ENCODE measurements around the gene ARID5B.

ARID5B gene, protein sequence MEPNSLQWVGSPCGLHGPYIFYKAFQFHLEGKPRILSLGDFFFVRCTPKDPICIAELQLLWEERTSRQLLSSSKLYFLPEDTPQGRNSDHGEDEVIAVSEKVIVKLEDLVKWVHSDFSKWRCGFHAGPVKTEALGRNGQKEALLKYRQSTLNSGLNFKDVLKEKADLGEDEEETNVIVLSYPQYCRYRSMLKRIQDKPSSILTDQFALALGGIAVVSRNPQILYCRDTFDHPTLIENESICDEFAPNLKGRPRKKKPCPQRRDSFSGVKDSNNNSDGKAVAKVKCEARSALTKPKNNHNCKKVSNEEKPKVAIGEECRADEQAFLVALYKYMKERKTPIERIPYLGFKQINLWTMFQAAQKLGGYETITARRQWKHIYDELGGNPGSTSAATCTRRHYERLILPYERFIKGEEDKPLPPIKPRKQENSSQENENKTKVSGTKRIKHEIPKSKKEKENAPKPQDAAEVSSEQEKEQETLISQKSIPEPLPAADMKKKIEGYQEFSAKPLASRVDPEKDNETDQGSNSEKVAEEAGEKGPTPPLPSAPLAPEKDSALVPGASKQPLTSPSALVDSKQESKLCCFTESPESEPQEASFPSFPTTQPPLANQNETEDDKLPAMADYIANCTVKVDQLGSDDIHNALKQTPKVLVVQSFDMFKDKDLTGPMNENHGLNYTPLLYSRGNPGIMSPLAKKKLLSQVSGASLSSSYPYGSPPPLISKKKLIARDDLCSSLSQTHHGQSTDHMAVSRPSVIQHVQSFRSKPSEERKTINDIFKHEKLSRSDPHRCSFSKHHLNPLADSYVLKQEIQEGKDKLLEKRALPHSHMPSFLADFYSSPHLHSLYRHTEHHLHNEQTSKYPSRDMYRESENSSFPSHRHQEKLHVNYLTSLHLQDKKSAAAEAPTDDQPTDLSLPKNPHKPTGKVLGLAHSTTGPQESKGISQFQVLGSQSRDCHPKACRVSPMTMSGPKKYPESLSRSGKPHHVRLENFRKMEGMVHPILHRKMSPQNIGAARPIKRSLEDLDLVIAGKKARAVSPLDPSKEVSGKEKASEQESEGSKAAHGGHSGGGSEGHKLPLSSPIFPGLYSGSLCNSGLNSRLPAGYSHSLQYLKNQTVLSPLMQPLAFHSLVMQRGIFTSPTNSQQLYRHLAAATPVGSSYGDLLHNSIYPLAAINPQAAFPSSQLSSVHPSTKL

GRCh38 chr10:61900829-61901792, at the start of gene ARID5B:
ARID5B (plus strand) TSS chr10:61901699; CDS start chr10:61901710, 11 bp downstream.
- peak; percentile 44 for DNase-seq

- no peak for DNase-seq
These were observed 49.2 kb upstream of the ARID5B start for GRCh38 chr10:61852261-61852660.

GRCh38 chr10:61855771-61856170, 45.7 kb upstream of the ARID5B start:
- DNase-seq: no peak

DNA sequence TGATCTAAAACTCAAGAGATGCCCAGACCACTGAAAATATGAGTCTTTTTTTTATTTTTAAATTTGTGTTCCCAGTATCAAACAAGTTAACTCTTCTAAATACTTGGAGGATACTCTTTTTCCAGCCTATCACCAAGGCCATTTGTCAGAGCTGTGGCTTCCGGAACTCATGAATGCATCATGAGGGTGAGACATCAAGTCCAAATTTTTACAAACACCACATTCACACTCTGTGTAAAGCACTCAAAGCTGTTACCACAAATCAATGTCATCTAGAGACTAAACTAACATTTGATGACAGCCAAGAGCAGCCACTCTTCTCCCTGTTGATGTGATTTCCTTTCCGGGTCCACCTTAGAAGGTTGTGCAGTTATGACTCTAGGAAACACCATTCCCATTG, 43.8 kb upstream of the ARID5B start:
- no peak for DNase-seq

DNA sequence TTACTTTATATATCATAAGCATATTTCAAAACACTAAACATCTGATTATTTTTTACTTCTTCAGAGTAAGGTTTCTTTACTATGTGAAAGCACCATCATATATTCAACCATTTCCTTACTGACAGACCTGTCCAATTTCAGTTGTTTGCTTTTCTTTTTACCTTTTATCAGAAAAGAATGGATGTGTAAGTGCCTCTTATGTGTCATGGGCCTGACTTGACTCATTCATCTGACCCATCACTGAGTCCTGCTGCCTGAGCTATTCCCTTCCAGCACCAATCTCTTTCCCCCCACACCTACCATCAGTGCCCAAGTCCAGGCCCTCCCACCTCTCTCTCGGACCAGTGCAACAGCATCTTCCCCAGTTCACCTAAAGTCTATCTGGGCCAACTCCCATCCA, 41.7 kb upstream of the ARID5B start:
- no peak for DNase-seq

DNA sequence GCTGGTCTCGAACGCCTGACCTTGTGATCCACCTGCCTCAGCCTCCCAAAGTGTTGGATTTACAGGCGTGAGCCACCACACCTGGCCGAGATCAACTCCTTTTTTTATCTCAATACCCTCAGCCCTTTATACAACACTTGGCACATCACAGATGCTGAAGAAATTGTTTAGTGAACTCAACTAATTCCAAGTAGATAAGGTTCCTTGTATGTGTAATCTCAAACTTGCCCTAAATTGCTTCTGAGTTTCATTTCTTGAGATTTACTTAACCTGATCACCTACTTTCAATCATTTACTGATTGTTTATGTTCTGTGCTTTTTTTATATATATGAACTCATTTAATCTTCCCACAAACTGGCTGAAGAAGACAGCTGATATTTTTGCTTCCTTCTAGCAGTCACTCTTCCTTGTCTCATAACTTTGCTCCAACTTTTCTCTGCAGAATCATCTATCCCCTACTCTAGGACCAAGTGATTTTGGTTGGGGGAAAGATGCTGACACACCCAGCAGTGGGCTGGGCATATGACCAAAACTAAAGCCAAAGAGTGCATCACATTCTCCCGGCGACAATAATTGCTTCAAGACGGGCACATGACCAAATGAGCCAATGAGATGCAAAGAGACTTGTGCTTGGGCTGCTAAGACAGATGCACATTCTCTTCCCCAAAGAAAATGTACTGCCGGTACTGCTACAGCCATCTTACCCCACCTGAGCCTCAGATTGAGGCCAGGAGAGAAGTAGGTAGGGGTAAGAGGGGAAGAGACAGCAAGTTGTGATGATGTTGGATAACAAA, 40.3 kb upstream of the ARID5B start:
- no peak for DNase-seq

DNA sequence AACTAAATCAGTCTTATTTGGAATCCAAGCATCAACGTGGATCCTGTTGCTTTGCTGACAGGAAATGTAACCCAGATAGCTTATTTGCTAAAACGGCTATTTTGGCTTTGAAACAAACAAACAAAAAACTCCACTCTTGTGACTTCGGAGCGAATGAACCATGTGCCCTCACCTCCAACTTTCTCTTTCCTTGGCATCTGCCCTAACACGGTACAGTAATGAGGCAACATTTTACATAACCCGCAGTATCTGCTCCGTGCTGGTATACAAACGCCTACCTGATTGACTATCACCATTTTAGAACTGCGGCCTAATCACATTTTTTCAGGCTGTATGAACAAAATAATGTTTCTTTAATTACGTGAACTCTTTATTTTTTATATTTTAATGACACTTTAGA, 37.5 kb upstream of the ARID5B start:
- DNase-seq: no peak

GRCh38 chr10:61866700-61867368, 34.7 kb upstream of the ARID5B start:
- no peak for DNase-seq

GRCh38 chr10:61867374-61867773, 34.1 kb upstream of the ARID5B start:
- DNase-seq: peak; percentile 17

DNA sequence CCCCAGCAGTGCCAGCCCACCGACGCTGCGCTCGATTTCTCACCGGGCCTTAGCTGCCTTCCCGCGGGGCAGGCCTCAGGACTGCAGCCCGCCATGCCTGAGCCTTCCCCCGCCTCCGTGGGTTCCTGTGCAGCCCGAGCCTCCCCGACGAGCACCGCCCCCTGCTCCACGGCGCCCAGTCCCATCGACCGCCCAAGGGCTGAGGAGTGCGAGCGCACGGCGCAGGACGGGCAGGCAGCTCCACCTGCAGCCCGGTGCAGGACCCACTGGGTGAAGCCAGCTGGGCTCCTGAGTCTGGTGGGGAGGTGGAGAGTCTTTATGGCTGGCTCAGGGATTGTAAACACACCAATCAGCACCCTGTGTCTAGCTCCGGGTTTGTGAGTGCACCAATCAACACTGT, 33.7 kb upstream of the ARID5B start:
- peak; percentile 67 for DNase-seq

DNA sequence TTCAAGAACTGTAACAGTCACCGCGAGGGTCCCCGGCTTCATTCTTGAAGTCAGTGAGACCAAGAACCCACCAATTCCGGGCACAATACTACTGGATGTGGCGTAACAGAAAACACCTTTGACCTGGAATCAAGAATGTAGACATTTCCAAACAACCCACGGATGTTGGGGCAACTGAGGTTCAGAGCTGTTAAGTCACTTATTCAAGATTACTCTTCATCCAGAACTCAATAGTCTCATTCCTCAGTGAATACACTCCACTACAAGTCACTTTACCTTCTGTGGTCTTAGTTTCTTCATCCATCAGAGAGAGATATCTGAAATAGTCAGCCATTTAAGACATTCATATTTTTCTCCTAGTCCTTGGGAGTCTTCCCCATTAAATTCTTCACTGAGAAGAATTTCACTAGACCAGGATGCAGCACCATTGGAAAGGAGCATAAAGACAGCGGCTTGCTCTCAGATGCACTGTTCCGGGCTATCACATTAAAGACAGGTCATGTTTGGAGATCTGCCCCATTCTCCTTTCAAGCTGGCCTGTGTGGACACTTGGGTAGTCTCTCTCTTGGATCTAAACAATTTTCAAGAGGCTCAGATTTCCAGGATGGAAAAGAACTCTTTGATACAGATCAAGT, 32.3 kb upstream of the ARID5B start:
- no peak for DNase-seq

DNA sequence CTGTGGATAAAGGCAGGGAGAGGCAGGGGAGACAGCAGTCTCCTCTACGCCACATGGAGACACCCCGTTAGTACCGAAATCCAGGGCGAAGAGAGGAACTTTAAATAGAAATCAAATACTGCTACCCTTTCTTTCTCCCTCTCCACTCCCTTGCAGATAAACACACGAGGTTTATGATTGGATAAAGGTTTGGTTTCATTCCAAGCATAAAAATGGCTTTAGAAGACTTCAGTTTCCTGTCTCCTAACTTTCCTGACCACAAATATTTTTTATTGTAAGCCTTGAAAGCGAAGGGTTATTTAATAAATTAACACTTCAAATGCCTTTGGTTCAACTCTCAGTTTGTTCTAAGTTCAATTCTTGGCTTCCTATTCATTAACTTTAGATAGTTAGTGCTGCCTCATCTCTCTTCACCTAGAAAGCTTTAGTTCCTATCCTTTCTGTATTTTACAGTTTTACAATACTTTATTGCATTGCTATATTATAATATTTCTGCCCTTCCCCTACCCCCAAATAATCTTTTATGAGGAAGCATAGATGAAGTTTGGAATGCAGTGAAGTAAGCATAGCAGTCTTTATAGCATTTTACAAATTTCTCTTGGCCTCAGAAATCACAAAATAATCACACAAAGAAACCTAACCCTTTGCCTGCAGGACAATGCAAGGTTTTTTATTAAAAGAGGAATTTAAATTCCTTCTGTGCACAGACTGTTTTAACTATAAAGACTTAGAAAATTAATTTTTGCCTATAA, 31.5 kb upstream of the ARID5B start:
- DNase-seq: no peak

- DNase-seq: no peak
These were observed 31.0 kb upstream of the ARID5B start for GRCh38 chr10:61870526-61870895.

GRCh38 chr10:61871487-61871886, 30.0 kb upstream of the ARID5B start:
- DNase-seq: no peak

DNA sequence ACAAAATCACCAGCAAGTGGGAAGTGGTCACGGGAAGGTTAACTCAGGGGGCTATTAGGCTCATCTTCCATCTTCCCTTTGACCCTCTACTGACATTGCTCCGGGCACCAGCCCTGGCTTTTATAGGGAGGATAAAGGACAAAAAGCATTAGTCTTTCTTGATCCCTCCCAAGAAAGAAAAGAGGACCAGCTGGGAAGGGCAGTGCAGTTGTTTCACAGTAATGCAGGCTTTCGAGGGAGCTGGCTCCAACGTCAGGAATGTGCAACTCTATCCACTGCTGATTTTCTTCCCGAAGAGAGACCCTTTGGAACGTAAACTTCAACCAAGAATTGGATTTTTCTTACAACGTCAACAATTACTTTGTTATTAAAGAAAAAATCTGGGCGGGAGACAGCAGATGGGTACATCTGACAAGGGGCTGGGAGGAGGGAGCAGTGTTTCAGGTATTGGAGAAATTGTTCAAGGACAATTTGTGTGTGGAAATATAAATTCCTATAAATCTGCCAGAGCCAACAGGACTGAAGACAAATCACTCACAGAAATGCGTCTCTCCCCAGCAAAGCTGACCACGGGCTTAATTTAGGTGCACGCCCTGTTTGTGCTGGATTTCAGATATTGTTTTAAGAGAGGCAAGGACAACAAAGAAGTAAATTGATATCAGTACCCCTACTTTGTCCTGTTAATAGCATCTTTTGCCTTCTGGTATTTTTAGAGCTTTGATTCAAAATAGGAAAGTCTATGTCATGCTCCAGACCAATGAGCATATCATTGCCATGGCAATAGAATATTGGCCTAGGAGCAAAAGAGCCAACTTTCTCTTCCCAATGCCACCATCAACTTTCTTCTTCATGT, 23.4 kb upstream of the ARID5B start:
- no peak for DNase-seq

DNA sequence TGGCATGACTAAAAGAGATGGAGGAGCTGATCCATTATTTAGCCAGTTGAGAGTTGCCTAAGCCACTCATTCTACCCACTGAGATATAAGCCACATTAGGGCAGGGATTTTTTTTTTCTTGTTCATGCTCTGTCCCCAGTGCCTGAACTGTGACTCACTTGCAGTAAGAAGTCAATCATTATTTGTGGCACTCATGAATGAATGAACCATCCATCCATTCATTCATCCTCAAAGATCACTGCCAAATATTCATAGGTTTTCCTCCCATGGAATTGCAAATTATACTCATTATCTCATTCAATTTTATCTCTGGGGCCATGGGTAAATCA, 22.8 kb upstream of the ARID5B start:
- no peak for DNase-seq

DNA sequence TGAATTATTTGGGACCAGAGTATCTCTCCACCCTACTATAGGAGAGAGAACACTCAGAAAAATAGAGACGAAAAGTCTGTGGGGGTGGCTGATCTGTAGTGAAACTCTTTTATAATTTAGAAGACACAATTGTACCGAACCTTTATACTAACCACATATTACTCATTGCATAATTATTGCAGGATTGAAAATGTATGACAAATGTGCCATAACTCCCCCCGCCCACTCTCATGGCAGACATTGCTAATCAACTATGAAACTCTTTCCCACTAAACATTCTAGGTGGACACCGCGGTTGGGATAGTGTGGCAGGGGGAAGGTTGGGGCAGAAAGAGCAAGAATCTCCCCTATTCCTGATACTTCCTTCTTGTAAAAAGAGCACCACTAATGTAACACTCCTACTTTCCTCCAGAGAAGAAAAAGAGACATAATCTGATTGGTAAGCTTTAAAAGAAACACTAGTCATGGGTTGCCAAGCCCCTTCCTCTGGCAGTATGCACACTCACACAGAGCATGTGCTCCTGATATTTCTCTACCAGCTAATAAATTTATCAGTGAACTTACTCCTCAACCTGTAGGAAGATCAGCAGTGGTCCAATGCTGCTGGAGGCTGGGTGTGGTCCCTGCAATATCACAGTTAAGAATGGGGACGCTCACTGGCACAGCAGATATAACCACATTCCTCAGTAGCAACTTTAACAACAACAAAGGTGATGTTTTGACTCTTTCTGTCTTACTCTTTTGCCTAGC, 18.7 kb upstream of the ARID5B start:
- DNase-seq: peak; percentile 33

Measured in activated CD8-positive, alpha-beta memory T cell treated with anti-CD3 and anti-CD28 coated beads, Interleukin-2, amount 50 U/mL, for 4 hours (primary cell).